ENCODE measurements around the gene PFDN2.

- TF ChIP-seq CTCF (IDR thresholded peaks at IDR 0.05; ENCODE audit: low read length) (no peak), EZH2 (optimal IDR thresholded peaks at IDR 0.05; ENCODE audit: low read depth, low read length) (no peak), EZH2phosphoT487 (IDR thresholded peaks at IDR 0.05; ENCODE audit: low read length) (no peak)
Measured at GRCh38 chr1:161157867-161158266, 40.0 kb upstream of the PFDN2 start.

Measured in MM.1S (cell line).